CD1c-positive myeloid dendritic cell (primary cell): ENCODE data around the gene ITFG1.
"Not testable (repeated sequence)": the region's sequence is repeated elsewhere in the genome, so short reads cannot be mapped to it uniquely, and the experiment has no call there.

Source experiments
- DNase-seq: peaks from one replicate; pipeline ENCODE4 v3.0.0-alpha.2; 2016; ENCODE audit errors: extremely low spot score

The ITFG1 gene

GRCh38 chr16:47152501-47152900, 308.4 kb downstream of the ITFG1 start:
- not testable (repeated sequence) for DNase-seq

GRCh38 chr16:47150067-47150466, 310.8 kb downstream of the ITFG1 start:
- no peak for DNase-seq

- no peak for DNase-seq
These were observed 316.3 kb downstream of the ITFG1 start for GRCh38 chr16:47144559-47144877.

DNA sequence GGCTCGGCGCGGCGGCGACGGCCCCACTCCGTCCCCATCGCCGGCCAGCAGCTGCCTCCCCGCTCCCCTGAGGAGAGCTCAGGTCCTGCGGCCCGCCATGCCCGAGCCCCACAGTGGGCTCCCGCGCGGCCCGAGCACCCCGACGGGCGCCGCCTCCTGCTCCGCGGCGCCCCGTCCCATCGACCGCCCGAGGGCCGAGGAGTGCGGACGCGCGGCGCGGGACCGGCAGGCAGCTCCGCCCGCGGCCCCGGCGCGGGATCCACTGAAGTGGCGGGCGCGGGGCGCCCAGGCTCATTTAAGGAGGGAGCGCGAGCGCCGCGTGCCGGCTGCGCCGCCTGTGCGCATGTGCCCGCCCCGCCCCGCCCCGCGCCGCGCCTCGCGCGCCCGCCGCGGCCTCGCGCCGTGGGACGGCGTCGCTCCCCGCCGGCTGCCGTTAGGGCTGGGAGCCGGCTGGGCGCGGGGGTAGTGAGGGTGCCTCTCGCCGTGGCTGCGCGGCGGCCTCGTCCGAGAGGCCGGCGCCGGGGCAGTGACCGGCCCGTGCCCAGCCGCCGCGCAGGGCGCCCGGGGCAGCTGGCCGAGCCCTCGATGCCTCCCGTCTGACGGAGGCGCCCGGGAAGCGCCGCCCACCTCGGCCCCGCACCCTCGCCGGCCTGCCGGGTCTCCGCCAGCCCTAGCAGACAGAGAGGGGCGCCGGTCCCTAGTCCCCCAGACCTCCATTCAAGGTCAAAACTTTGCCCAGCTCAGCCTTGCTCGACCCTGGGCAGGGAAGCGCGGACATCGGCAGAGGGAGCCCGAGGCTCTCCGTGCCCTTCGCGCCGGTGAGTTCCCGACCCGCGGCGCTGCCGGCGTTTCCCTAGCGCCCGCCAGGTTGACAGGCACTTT, 316.9 kb downstream of the ITFG1 start, which contains the start of gene NETO2:
TSS of gene NETO2 (minus strand) at position 269 of the 882 bp plus-strand sequence. CDS start 333 bp downstream, outside the sequence.
- peak; percentile 79 for DNase-seq

GRCh38 chr16:47142821-47143676, 317.8 kb downstream of the ITFG1 start:
- peak; percentile 79 for DNase-seq

DNA sequence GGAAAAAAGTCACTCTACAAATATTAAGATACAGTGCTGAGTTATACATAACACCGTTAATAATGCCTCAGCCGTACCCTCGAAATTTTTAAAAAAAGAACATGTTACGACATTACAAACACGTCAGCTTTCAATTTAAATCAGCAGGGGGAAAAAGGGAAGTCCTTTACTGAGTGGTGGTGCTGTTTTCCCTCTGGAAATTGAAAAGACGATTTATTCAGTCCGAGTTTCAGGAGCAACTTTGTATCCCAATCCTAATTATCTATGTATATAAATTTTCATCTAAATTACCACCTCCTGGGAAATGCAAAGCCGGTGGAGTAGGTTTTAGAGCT, 318.4 kb downstream of the ITFG1 start:
- peak; percentile 85 for DNase-seq

- DNase-seq = peak; percentile 89
These were observed 318.9 kb downstream of the ITFG1 start for GRCh38 chr16:47141773-47142485.

GRCh38 chr16:47140686-47141085, 320.2 kb downstream of the ITFG1 start:
- DNase-seq = no peak

DNA sequence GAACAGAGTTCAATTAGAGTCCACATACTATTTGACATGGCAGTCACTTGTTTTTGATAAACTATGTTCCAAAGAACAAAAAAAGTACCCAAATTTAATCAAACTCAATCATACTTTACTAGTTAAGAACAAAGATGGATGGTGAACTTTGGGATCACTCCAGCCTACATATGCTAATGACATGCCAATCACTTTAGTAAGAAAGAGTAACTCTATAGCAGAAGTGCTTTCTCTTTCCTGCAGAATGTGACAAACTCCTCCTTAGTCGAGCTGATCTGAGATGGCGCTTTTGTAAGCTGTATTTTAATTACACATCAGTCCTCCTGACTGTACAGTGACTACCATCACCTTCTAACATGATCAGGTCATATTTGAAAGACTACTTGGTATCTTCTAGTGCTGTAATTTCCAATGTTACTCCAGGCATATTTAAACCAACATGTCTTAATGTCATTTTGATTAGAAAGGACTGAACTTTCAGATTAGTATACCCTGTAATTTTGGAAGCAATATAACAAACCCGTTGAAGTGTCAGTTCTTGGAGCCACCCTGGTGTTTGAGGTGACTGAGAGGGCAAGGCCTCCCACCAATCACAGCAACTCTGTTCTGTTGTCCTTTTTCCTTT, 321.2 kb downstream of the ITFG1 start:
- DNase-seq = no peak

GRCh38 chr16:47137925-47138324, 322.9 kb downstream of the ITFG1 start:
- not testable (repeated sequence) for DNase-seq

GRCh38 chr16:47136099-47136842, 324.6 kb downstream of the ITFG1 start:
- DNase-seq = no peak

- DNase-seq = no peak
These were observed 326.3 kb downstream of the ITFG1 start for GRCh38 chr16:47134550-47134949.

GRCh38 chr16:47132308-47132707, 328.6 kb downstream of the ITFG1 start:
- DNase-seq = no peak

GRCh38 chr16:47129755-47130435, 331.0 kb downstream of the ITFG1 start:
- no peak for DNase-seq

DNA sequence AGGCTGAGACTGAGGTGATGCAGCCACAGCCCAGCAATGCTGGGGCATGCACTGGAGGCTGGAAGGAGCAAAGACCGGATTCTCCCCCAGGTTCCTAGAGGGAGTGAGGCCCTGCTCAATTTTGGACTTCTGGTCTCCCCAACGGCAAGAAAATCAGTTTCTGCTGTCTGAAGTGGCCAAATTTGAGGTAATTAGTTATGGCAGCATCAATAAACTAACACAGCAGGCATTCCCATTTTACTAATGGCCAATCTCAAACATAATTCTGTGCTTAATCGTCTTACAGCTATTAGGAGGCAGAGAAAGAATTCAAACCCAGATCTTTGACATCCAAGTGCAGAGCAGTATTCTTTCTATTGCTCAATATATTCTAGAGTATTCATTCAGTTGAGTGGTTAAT, 333.3 kb downstream of the ITFG1 start:
- no peak for DNase-seq

DNA sequence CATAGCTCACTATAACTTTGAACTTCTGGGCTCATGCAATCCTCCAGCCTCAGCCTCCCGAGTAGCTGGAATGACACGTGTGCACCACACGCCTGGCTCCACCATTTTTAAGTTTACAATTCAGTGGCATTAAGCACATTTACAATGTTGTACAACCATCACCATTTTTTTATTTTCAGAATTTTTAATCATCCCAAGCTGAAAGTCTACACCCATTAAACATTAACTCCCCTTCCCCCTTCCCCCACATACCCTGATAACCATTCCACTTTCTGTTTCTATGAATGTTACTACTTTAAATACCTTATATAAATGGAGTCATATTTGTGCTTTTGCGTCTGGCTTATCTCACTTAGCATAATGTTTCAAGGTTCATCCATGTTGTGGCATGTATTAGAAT, 335.1 kb downstream of the ITFG1 start:
- DNase-seq = no peak

- no peak for DNase-seq
These were observed 347.7 kb downstream of the ITFG1 start for GRCh38 chr16:47113130-47113529.

- no peak for DNase-seq
These were observed 349.9 kb downstream of the ITFG1 start for GRCh38 chr16:47110939-47111338.

DNA sequence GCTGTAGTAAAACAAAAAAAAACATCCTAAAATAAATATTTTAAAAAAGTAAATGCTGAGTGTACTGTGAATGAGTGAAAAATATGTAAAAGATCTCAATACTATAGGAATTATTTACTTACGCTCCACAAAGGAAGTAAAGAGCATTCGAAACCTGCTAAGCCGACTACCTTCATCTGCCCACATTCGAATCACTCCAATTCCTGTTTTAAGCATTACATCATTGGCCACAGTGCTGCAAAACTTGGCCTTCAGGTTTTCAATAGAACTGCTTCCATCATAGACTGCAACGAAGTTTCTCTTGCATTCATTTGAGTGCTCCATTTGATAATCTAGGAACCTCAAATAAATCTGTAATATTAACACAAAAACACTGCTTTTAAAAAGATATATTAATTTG, 351.5 kb downstream of the ITFG1 start:
- DNase-seq = peak; percentile 51
